Amygdala (tissue), 56 donors: Measurements from ENCODE around the gene CHST3.

Experiments
- DNase-seq, 56 donors: peaks; one replicate each; lab custom pipeline; 2025; lab: John Stamatoyannopoulos, UW

The CHST3 gene

GRCh38 chr10:72044417-72045041 lies 80.3 kb downstream of the CHST3 start:
- DNase-seq, result peak in 55 of 56 donors; percentile 27 to 95 (median 83)

- DNase-seq, result no peak
These were observed 81.4 kb downstream of the CHST3 start for GRCh38 chr10:72045586-72045985.

- DNase-seq, result peak; percentile 47 to 97 (median 85)
These were observed 84.4 kb downstream of the CHST3 start for GRCh38 chr10:72048450-72049124.

GRCh38 chr10:72049472-72049871 lies 85.3 kb downstream of the CHST3 start:
- DNase-seq, result no peak

- no peak for DNase-seq
These were observed 86.0 kb downstream of the CHST3 start for GRCh38 chr10:72049969-72050781.

GRCh38 chr10:72050873-72051272 lies 86.7 kb downstream of the CHST3 start:
- no peak for DNase-seq

GRCh38 chr10:72053690-72054089 lies 89.5 kb downstream of the CHST3 start:
- DNase-seq, result no peak

- DNase-seq, result peak in 1 of 56 donors; percentile 33
These were observed 91.9 kb downstream of the CHST3 start for GRCh38 chr10:72056113-72056512.

GRCh38 chr10:72056932-72057751 lies 92.9 kb downstream of the CHST3 start:
- peak in 6 of 56 donors; percentile 12 to 27 (median 20) for DNase-seq

- DNase-seq, result no peak
These were observed 94.2 kb downstream of the CHST3 start for GRCh38 chr10:72058347-72058898.

- DNase-seq, result peak in 5 of 56 donors; percentile 25 to 42 (median 39)
These were observed 95.0 kb downstream of the CHST3 start for GRCh38 chr10:72058989-72059842.

GRCh38 chr10:72059843-72060822 lies 95.9 kb downstream of the CHST3 start:
- DNase-seq, result no peak

- no peak for DNase-seq
These were observed 97.3 kb downstream of the CHST3 start for GRCh38 chr10:72061491-72061890.

GRCh38 chr10:72061930-72062329 lies 97.7 kb downstream of the CHST3 start:
- no peak for DNase-seq

- no peak for DNase-seq
These were observed 98.2 kb downstream of the CHST3 start for GRCh38 chr10:72062382-72062781.
